ENCODE results near the gene SART3. TPM values are rescaled to one million over a fixed set of nuclear protein-coding genes. Genes with fewer than 3 reads are reported as not detected.
A peak's percentile ranks its signal among the peaks of the same experiment; 100 is the strongest.

Gene SART3
- total and polyA plus RNA-seq, 2 of the 8 experiments (the other 6 are each of a cell fraction or from before 2014, with no cell fraction given): 16.0 to 103 TPM

DNA sequence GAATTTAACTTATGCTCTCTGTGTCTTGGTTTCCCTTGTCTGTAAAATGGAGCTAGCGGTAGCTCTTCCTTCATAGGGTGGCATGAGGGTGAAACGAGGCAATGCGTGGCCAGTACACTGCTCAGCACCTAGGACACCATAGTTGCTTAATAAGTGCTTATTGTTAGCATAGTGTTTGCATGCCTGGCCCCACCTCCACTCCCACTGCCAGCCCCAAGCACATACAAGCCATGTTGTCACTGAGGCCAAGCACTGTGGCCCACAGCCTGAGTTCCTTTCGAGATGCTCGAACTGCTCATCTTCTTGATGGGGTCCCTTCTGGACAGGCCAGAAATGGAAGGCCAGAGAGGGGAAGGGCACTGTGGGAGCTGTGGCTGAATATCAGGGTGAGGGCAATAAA, 45.1 kb downstream of the SART3 start:
- ChIA-PET CTCF (ENCODE audit: partially characterized antibody) (interaction anchor here (1.1 to 2.9 kb wide), 5 partner anchors 10 to 525 kb away, joined by 3 to 7 read pairs (median 3); no protein-coding TSS in a partner anchor), POLR2A (ENCODE audit: partially characterized antibody) (interaction anchor here (0.9 to 1.9 kb wide), 4 partner anchors 10 to 45 kb away, joined by 3 to 8 read pairs (median 4); partner anchors contain the start of gene SART3)
- Histone ChIP-seq H3K36me3 (ENCODE audit: control insufficient read depth in 2 of 4, insufficient read depth in 4 of 4, low read length in 3 of 4) (peaks cover 10 to 28% (median 22%) of the 10 kb centered on the region in 4 experiments), H2BK120ac (replicated peaks; ENCODE audit: low read depth, low read length) (no peak overlapping the region), H2BK5ac (ENCODE audit: low read depth, low read length) (no peak overlapping the region), H3K27ac (ENCODE audit: low read depth, low read length) (no peak overlapping the region), H2AK5ac (ENCODE audit: low read depth, low read length) (no peak overlapping the region), H4K5ac (ENCODE audit: insufficient read length, low read depth, low read length) (no peak overlapping the region), H4K91ac (replicated peaks; ENCODE audit: insufficient read length, low read length) (no peak overlapping the region), H3K79me2 (ENCODE audit: control insufficient read depth in 1 of 2, insufficient read depth in 2 of 2, low read length in 2 of 2) (peaks cover 0 to 6% of the 10 kb centered on the region in 2 experiments; a peak in 1 of 4 replicates), H3K9ac (replicated peaks in 1 of 4; ENCODE audit: extremely low read depth in 1 of 4, low read depth in 3 of 4, low read length in 3 of 4) (peak overlapping the region in 3 of 4 experiments; percentile 26 to 68 (median 62); a peak in 6 of 7 replicates), H2BK15ac (ENCODE audit: low read length) (no peak overlapping the region), H3K4ac (replicated peaks; ENCODE audit: insufficient read length, low read depth, low read length) (no peak overlapping the region), H3K27me3 (replicated peaks in 1 of 4; ENCODE audit: control insufficient read depth in 3 of 4, extremely low read depth in 1 of 4, insufficient read depth in 3 of 4, low read length in 3 of 4) (no peaks in the 10 kb centered on the region), H2AFZ (ENCODE audit: low read length) (no peak overlapping the region), H3K23me2 (ENCODE audit: low read depth, low read length) (peaks cover 5% of the 10 kb centered on the region; the same call in 1 of the 2 replicates), H2BK20ac (ENCODE audit: low read length) (no peak overlapping the region), H4K20me1 (replicated peaks in 1 of 2; ENCODE audit: control insufficient read depth in 1 of 2, insufficient read depth in 2 of 2, low read length in 2 of 2) (peaks cover 5 to 9% of the 10 kb centered on the region in 2 experiments), H2BK12ac (ENCODE audit: low read depth, low read length) (no peak overlapping the region), H3K23ac (ENCODE audit: insufficient read length) (no peak overlapping the region), H3K4me1 (replicated peaks in 1 of 4; ENCODE audit: control insufficient read depth in 3 of 4, insufficient read depth in 4 of 4, low read length in 3 of 4) (peaks cover 0 to 8% (median 3%) of the 10 kb centered on the region in 4 experiments; a peak in 6 of 7 replicates), H3K4me3 (ENCODE audit: extremely low read depth in 1 of 4, insufficient read depth in 2 of 4, low read depth in 3 of 4, low read length in 4 of 4) (peak overlapping the region; percentile 52 to 87 (median 62)), H3K9me3 (ENCODE audit: insufficient read depth in 2 of 2, low read depth in 1 of 2, low read length in 1 of 2) (no peaks in the 10 kb centered on the region), H4K8ac (ENCODE audit: extremely low read depth, insufficient read depth, low read length) (no peak overlapping the region; the same call in 1 of the 2 replicates), H3K79me1 (ENCODE audit: low read depth, low read length) (peaks cover 4% of the 10 kb centered on the region; the same call in 1 of the 2 replicates), H3K14ac (ENCODE audit: insufficient read length) (no peak overlapping the region), H3K18ac (ENCODE audit: extremely low read depth, low read length) (no peak overlapping the region), H3K4me2 (ENCODE audit: insufficient read depth in 1 of 2, low read depth in 2 of 2, low read length in 2 of 2) (peak overlapping the region; percentile 92 to 93), H3K56ac (replicated peaks; ENCODE audit: insufficient read length, low read depth, low read length) (no peak overlapping the region)
- no peak for FAIRE-seq
- DNase-seq (ENCODE audit: low read depth in 1 of 2, low spot score in 2 of 2): no peak
- peak; percentile 17; the same call in 1 of the 2 replicates for TF ChIP-seq POLR2AphosphoS5 (IDR thresholded peaks at IDR 0.05; ENCODE audit: low read depth, low read length)
- TF ChIP-seq CBX8 (IDR thresholded peaks at IDR 0.05; ENCODE audit: borderline replicate concordance, low read depth, low read length): no peak
- TF ChIP-seq BACH1 (IDR thresholded peaks at IDR 0.05; ENCODE audit: low read length): no peak
- no peak for TF ChIP-seq JUND (IDR thresholded peaks at IDR 0.05; ENCODE audit: low read length)
- TF ChIP-seq SIRT6 (IDR thresholded peaks at IDR 0.05; ENCODE audit: low read length): no peak
- no peak for TF ChIP-seq ASH2L (IDR thresholded peaks at IDR 0.05; ENCODE audit: low read length)
- no peak for TF ChIP-seq CREB1 (IDR thresholded peaks at IDR 0.05)
- no peak for TF ChIP-seq HDAC2 (IDR thresholded peaks at IDR 0.05; ENCODE audit: borderline replicate concordance in 1 of 2, low read depth in 2 of 2, low read length in 2 of 2)
- WGBS, 2 experiments (ENCODE audit: extremely low coverage in 1 of 2, insufficient coverage in 1 of 2, insufficient read length in 1 of 2, insufficient replicate concordance in 2 of 2, low coverage in 1 of 2, low lambda C conversion rate in 2 of 2, missing lambda C conversion rate in 1 of 2): 75% methylated on average over 5 of the region's 5 CpGs; no CpG with 5 or more reads in 1 of the 2 experiments

Measured in H1 (cell line).